Activated CD4-positive, CD25-positive, alpha-beta regulatory T cell treated with anti-CD3 and anti-CD28 coated beads, Interleukin-2, amount 50 U/mL, for 16 hours (primary cell): ENCODE measurements around the gene DIP2C.

Source experiments
- DNase-seq: peaks from one replicate; pipeline ENCODE4 v3.0.0-alpha.2; 2020; ENCODE audit warnings: low read depth, low spot score

The DIP2C gene

GRCh38 chr10:571688-572451 is 117.6 kb downstream of the DIP2C start:
- DNase-seq, result no peak

GRCh38 chr10:571166-571565 is 118.3 kb downstream of the DIP2C start:
- no peak for DNase-seq

- no peak for DNase-seq
These were observed 118.8 kb downstream of the DIP2C start for GRCh38 chr10:570628-571163.

GRCh38 chr10:569961-570627 is 119.4 kb downstream of the DIP2C start:
- DNase-seq, result no peak

GRCh38 chr10:568848-569247 is 120.6 kb downstream of the DIP2C start:
- no peak for DNase-seq

GRCh38 chr10:567869-568268 is 121.6 kb downstream of the DIP2C start:
- no peak for DNase-seq

GRCh38 chr10:566241-566885 is 123.1 kb downstream of the DIP2C start:
- DNase-seq, result no peak

GRCh38 chr10:565676-566075 is 123.8 kb downstream of the DIP2C start:
- no peak for DNase-seq

- DNase-seq, result no peak
These were observed 124.3 kb downstream of the DIP2C start for GRCh38 chr10:565146-565545.

- no peak for DNase-seq
These were observed 125.6 kb downstream of the DIP2C start for GRCh38 chr10:563827-564226.

- no peak for DNase-seq
These were observed 127.3 kb downstream of the DIP2C start for GRCh38 chr10:562142-562541.

GRCh38 chr10:561721-562120 is 127.7 kb downstream of the DIP2C start:
- DNase-seq, result no peak

GRCh38 chr10:560314-560992 is 129.0 kb downstream of the DIP2C start:
- DNase-seq, result no peak

GRCh38 chr10:559767-560047 is 129.8 kb downstream of the DIP2C start:
- no peak for DNase-seq

GRCh38 chr10:558891-559766 is 130.3 kb downstream of the DIP2C start:
- no peak for DNase-seq

- no peak for DNase-seq
These were observed 131.1 kb downstream of the DIP2C start for GRCh38 chr10:558364-558763.

- no peak for DNase-seq
These were observed 131.6 kb downstream of the DIP2C start for GRCh38 chr10:557792-558328.

GRCh38 chr10:556971-557637 is 132.4 kb downstream of the DIP2C start:
- DNase-seq, result no peak

GRCh38 chr10:555682-556350 is 133.7 kb downstream of the DIP2C start:
- no peak for DNase-seq

- DNase-seq, result no peak
These were observed 134.2 kb downstream of the DIP2C start for GRCh38 chr10:555281-555680.
